Measurements from ENCODE around the gene ATXN7L3. TPM values are rescaled to one million over a fixed set of nuclear protein-coding genes. Genes with fewer than 3 reads are reported as not detected.
"Not testable (repeated sequence)": the region's sequence is repeated elsewhere in the genome, so short reads cannot be mapped to it uniquely, and the experiment has no call there.

The ATXN7L3 gene
- total RNA-seq, 1 donor from 2014 or later: 113 TPM

DNA sequence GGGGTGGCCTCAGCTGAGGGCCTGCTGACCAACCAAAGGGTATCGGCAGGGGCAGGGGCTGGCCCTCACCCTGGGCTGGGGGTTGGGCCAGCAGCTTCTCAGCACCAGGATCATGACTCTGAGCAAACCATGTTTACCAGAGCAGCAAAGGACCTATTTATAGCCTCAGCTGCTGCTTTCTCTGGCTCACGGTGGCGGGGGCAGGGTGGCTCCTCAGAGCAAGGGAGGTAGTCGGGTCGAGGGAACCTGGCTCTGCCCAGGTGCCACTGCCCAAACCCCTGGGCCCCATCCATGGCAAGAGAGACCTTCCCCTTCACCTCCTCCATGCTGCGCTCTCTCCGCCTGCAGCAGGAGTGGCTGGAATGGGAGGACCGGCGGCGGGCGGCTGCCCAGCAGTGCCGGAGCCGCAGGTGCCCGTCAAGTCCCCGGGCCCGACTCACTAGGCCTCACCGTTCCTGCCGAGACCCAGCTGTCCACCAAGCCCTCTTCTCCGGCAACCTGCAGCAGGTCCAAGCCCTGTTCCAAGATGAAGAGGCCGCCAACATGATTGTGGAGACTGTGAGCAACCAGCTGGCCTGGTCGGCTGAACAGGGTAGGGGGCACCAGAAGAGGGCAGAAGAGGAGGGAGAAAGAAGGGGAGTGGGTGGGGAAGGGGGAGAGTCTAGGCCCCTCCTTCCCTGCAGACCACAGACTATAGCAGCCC, 29.0 kb downstream of the ATXN7L3 start, which contains the start of gene ASB16:
Gene ASB16, plus strand, starts transcription at position 206 of the 703 bp plus-strand sequence. Its CDS starts 86 bp downstream, at position 292.
- Mint-ChIP-seq H3K4me3 (ENCODE audit: low read depth) (no peak within 1 kb of the TSS), H3K4me1 (ENCODE audit: low read depth) (peaks cover 9% of the 10 kb centered on the region), H3K36me3 (ENCODE audit: low read depth) (peaks cover 8% of the 10 kb centered on the region), H3K27ac (no peak within 1 kb of the TSS), H3K9me3 (no peaks in the 10 kb centered on the region), H3K27me3 (ENCODE audit: low read depth) (no peaks in the 10 kb centered on the region)
- DNase-seq (ENCODE audit: low spot score): no peak
- intact Hi-C loops (cut with micrococcal nuclease): no loop called here

DNA sequence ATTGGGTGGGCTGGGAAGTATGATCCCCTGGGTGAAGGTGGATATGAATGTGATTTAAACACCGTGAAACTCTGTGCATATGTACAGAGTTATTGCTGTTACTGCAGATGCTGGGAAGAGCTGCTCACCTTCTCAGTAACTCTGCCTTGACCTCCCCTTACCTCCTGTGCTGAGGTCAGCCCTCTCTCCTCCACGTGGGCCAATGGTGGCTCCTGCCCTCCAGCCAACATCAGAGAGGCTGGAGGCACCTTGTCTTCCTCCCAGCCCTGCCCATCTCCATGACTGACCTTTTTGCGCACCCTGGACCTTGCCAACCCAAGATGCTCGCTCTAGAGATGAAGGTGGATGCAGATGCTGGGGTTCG, 29.6 kb downstream of the ATXN7L3 start:
- Mint-ChIP-seq H3K4me3 (ENCODE audit: low read depth) (no peak overlapping the region), H3K27me3 (ENCODE audit: low read depth) (no peaks in the 10 kb centered on the region), H3K9me3 (no peaks in the 10 kb centered on the region), H3K4me1 (ENCODE audit: low read depth) (peaks cover 9% of the 10 kb centered on the region), H3K36me3 (ENCODE audit: low read depth) (peaks cover 7% of the 10 kb centered on the region), H3K27ac (no peak overlapping the region)
- intact Hi-C loops (cut with micrococcal nuclease): no loop called here
- DNase-seq (ENCODE audit: low spot score): no peak

DNA sequence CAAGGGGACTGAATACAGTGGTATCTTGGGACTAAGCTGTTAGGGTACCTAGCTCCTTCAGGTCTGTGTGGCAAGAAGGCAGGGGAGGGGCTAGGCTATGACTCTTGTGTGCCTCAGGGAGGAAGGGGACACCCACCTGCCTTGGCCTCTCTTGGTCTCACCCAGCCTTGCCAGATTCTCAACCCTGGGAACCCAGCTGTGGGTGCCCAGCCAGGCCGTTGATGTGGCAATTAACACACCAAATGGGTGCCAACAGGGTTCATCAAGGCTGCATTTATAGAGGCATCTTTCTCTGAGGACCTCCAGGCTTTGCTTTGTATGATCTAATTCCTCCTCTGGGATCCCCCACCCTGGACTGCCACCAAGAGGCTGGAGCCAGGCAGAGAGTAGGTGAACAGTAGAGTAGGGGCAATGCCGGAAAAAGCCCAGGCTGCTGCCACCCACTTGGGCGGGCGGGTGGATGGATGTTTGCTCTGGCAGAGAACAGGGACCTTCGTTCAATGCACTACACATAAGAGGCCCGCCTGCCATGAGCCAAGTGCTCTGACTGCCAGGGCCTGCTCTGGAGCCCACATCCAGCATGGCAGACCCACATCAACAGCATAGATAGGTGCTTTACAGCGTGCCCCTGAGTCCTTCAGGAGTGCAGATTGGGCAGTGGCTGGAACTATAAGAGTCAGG, 32.4 kb downstream of the ATXN7L3 start:
- DNase-seq (ENCODE audit: low spot score): no peak
- Mint-ChIP-seq H3K36me3 (ENCODE audit: low read depth) (peaks cover 11% of the 10 kb centered on the region), H3K4me1 (ENCODE audit: low read depth) (peaks cover 9% of the 10 kb centered on the region), H3K9me3 (no peaks in the 10 kb centered on the region), H3K27ac (no peak overlapping the region), H3K4me3 (ENCODE audit: low read depth) (no peak overlapping the region), H3K27me3 (ENCODE audit: low read depth) (no peaks in the 10 kb centered on the region)
- intact Hi-C loops (cut with micrococcal nuclease): no loop called here

DNA sequence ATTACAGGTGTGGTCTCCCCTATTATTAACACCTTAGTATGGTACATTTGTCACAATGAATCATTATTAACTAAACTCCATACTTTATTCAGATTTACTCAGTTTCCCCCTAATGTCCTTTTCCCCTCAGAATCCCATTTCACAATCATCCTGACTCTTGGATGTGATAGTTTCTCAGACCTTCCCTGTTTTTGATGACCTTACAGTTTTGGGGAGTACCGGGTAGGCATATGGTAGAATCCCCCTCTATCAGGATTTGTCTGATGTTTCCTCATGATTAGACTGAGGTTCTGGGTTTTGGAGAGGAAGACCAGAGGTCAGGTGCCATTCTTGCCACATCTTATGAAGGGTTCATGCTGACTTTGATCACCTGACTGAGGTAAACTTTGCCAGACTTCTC, 35.2 kb downstream of the ATXN7L3 start:
- H3K27me3 Mint-ChIP-seq (ENCODE audit: low read depth): no peaks in the 10 kb centered on the region
- H3K36me3 Mint-ChIP-seq (ENCODE audit: low read depth): peaks cover 13% of the 10 kb centered on the region

DNA sequence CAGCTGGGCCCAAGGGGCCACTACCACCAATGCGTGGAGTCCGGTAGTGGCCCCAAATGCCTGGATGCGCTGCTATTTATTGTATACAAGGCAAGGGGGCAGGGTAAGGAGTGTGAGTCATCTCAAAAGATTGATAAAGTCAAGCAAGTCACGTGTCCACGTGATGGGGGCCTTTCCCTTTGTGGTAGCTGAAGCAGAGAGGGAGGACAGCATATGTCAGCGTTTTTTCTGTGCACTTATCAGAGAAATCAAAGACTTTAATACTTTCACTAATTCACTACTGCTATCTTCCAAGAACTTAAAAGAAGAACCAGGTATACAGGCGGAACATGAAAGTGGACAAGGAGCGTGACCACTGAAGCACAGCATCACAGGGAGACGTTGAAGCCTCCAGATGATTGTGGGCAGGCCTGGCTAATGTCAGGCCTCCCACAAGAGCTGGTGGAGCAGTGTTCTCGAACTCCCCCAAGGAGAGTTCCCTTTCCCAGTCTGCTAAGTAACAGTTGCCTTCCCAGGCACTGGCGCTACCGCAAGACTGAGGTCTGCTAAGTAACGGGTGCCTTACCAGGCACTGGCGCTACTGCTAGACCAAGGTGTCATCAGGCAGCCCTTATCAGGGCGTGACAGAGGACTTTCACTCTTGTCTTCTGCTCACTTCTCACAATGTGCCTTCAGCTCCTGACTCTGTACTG, 40.0 kb downstream of the ATXN7L3 start:
- intact Hi-C loops (cut with micrococcal nuclease): no loop called here
- Mint-ChIP-seq H3K27ac (no peak overlapping the region), H3K27me3 (ENCODE audit: low read depth) (no peaks in the 10 kb centered on the region)

More for the DNA sequence above, 35.2 kb downstream of the ATXN7L3 start:
- Mint-ChIP-seq H3K9me3 (no peaks in the 10 kb centered on the region), H3K27ac (no peak overlapping the region), H3K4me3 (ENCODE audit: low read depth) (no peak overlapping the region), H3K4me1 (ENCODE audit: low read depth) (peaks cover 9% of the 10 kb centered on the region)
- intact Hi-C loops (cut with micrococcal nuclease): no loop called here
- DNase-seq (ENCODE audit: low spot score): no peak

DNA sequence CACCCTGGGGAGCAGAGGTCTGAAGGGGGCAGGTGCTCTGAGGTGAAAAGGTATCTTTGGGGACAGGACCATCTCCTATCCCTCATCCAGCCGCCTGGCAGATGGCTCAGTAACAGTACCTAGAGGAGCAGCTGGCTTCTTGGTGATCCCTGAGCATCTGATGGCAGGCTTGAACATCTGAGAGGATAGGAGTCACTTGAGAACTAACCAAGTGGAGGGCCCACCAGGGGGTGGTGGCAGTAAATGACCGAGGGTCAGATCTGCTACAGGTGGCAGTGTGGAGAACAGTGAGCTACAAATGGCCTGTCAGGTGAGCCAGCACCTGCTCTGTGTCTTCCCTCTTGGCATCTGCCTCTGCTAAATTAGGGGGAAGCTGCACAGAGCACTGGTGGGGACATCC, 44.2 kb downstream of the ATXN7L3 start:
- Mint-ChIP-seq H3K9me3 (no peaks in the 10 kb centered on the region), H3K4me3 (ENCODE audit: low read depth) (no peak overlapping the region), H3K27me3 (ENCODE audit: low read depth) (no peaks in the 10 kb centered on the region), H3K27ac (no peak overlapping the region), H3K4me1 (ENCODE audit: low read depth) (peaks cover 7% of the 10 kb centered on the region), H3K36me3 (ENCODE audit: low read depth) (peaks cover 44% of the 10 kb centered on the region)
- no peak for DNase-seq (ENCODE audit: low spot score)
- intact Hi-C loops (cut with micrococcal nuclease): no loop called here

More for the DNA sequence above, 40.0 kb downstream of the ATXN7L3 start:
- peaks cover 3% of the 10 kb centered on the region for H3K4me1 Mint-ChIP-seq (ENCODE audit: low read depth)
- no peak overlapping the region for H3K4me3 Mint-ChIP-seq (ENCODE audit: low read depth)
- no peaks in the 10 kb centered on the region for H3K9me3 Mint-ChIP-seq
- no peak for DNase-seq (ENCODE audit: low spot score)
- peaks cover 34% of the 10 kb centered on the region for H3K36me3 Mint-ChIP-seq (ENCODE audit: low read depth)

DNA sequence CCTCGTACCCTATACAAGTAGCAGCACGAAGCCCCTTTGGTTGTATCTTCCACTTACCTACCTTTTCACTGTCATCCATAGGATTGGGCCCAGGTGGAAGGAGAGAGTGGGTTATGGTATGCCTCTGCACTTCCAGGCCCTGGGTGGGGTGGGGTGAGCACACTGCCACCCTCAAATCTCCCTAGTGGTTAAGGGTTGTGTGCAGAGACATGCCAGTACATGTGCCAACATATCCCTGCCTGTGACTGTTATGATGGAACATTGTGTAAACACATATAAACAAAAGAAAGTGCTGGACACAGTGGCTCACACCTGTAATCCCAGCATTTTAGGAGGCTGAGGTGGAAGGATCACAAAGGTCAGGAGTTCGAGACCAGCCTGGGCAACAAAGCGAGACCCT, 46.8 kb downstream of the ATXN7L3 start:
- Mint-ChIP-seq H3K36me3 (ENCODE audit: low read depth) (peaks cover 49% of the 10 kb centered on the region), H3K9me3 (no peaks in the 10 kb centered on the region), H3K27me3 (ENCODE audit: low read depth) (no peaks in the 10 kb centered on the region), H3K4me1 (ENCODE audit: low read depth) (peaks cover 9% of the 10 kb centered on the region), H3K27ac (no peak overlapping the region), H3K4me3 (ENCODE audit: low read depth) (no peak overlapping the region)
- intact Hi-C loops (cut with micrococcal nuclease): no loop called here
- no peak for DNase-seq (ENCODE audit: low spot score)

DNA sequence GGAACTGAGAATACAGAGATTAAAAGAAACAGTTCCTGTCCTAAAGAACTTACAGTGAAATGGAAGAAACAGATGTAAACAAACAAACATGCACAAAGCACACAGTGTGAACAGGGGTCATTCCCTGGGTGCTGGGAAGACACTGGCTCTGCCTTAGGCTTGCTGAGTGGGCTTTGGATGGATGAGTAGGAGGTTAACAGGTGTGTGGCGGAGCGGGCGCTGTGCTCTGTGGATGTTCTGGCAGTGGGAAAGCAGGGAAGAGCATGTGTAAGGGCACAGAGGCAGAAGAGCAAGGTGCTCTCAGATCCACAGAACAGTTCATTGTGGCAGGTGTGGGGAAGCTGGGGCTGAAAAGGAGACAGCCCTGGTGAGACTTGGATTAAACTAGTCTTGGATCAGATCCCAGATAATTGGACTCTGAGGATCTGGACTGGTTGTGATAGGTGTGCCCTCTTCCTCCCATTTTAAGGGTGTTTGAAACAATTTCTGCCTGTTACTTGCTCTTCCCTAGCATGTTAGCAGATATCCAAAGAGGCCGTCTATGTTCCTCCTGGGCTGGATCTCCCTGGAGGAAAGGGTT, 49.8 kb downstream of the ATXN7L3 start:
- H3K27me3 Mint-ChIP-seq (ENCODE audit: low read depth): no peaks in the 10 kb centered on the region
- H3K4me1 Mint-ChIP-seq (ENCODE audit: low read depth): peaks cover 9% of the 10 kb centered on the region
- DNase-seq (ENCODE audit: low spot score): no peak
- no peak overlapping the region for H3K27ac Mint-ChIP-seq
- intact Hi-C loops (cut with micrococcal nuclease): no loop called here
- no peak overlapping the region for H3K4me3 Mint-ChIP-seq (ENCODE audit: low read depth)
- H3K36me3 Mint-ChIP-seq (ENCODE audit: low read depth): peaks cover 58% of the 10 kb centered on the region
- H3K9me3 Mint-ChIP-seq: no peaks in the 10 kb centered on the region

DNA sequence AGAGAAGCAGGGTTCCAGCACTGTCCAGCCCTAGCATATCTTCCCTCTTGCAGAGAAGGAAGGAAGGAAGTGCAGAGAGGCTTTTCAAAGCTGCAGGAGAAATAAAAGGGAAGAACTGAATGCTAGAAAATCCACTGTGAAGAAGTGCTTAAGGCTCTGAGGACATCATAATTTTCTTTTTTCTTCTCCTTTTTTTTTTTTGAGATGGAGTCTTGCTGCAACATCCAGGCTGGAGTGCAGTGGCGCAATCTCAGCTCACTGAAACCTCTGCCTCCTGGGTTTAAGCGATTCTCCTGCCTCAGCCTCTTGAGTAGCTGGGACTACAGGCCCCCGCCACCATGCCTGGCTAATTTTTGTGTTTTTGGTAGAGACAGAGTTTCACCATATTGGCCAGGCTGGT, 50.6 kb downstream of the ATXN7L3 start:
- H3K27ac Mint-ChIP-seq; H3K4me1 Mint-ChIP-seq (ENCODE audit: low read depth); H3K4me3 Mint-ChIP-seq (ENCODE audit: low read depth); intact Hi-C loops (cut with micrococcal nuclease); H3K9me3 Mint-ChIP-seq; H3K27me3 Mint-ChIP-seq (ENCODE audit: low read depth); DNase-seq (ENCODE audit: low spot score): not testable (repeated sequence)
- H3K36me3 Mint-ChIP-seq (ENCODE audit: low read depth): peaks cover 52% of the 10 kb centered on the region

DNA sequence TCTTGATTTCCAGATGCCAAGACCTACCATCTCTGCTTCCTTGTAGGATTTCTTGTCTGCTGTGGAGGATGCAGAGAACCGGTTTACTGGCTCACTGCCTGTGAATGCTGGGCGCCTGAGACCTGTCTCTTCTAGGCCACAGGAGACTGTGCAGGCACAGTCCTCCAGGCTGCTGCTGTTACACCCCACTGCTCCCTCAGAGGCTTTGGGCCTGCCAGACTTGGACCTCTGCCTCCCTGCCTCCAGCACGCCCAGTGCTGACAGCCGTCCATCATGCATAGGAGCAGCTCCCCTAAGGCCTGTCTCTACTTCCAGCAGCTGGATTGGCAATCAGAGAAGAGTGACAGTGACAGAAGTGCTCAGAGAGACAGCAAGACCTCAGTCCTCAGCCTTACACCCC, 51.9 kb downstream of the ATXN7L3 start:
- H3K36me3 Mint-ChIP-seq (ENCODE audit: low read depth): peaks cover 48% of the 10 kb centered on the region
- H3K9me3 Mint-ChIP-seq: no peaks in the 10 kb centered on the region
- intact Hi-C loops (cut with micrococcal nuclease): no loop called here

DNA sequence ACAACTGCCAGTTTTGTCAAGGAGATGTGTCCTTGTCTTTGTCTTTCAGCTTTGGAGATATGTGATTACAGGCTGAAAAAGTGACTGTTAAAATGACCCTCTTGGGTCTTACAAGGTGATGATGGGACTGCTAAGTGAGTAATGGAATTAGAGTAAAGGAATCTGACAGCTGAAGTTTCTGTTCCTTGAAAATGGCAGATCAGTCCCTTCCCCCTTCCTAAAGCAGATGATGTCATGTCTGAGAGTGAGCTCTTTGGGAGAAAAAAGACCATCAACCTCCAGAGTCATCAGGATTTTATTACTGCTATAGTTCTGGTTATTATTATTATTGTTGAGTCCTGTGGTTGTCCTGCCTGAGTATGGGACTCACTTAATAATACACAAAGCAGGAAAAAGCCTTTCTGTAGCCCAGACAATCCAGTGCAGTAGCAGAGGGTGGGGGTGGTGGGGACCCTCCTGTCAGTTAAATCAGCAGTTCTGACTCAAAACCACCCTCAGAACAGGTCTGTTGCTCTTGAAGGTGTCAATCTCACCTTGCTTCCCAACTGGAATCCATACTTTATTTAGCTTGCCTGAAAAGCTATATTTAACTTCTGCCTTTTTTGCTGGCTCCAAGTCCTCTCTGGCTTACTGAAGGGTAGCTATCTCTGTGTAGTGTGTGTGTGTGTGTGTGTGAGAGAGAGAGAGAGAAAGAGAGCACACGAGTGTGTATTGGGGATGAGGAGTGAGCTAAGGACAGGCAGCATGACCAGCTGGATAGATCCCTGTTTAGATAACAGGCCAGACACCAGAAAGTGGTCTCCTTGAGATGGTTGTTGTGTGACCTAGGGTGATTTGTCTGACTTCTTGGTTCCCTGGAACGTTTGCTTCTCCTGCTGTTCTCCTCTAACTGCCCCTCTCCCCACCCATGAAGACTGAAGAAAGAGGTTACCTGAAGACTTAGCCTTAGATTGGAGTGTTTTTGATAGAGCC, 53.0 kb downstream of the ATXN7L3 start:
- Mint-ChIP-seq H3K27me3 (ENCODE audit: low read depth) (no peaks in the 10 kb centered on the region), H3K4me3 (ENCODE audit: low read depth) (no peak overlapping the region), H3K36me3 (ENCODE audit: low read depth) (peaks cover 41% of the 10 kb centered on the region), H3K4me1 (ENCODE audit: low read depth) (peaks cover 6% of the 10 kb centered on the region), H3K27ac (no peak overlapping the region), H3K9me3 (no peaks in the 10 kb centered on the region)
- intact Hi-C loops (cut with micrococcal nuclease): no loop called here
- no peak for DNase-seq (ENCODE audit: low spot score)

More for the DNA sequence above, 51.9 kb downstream of the ATXN7L3 start:
- peaks cover 8% of the 10 kb centered on the region for H3K4me1 Mint-ChIP-seq (ENCODE audit: low read depth)
- H3K27me3 Mint-ChIP-seq (ENCODE audit: low read depth): no peaks in the 10 kb centered on the region
- H3K4me3 Mint-ChIP-seq (ENCODE audit: low read depth): no peak overlapping the region
- H3K27ac Mint-ChIP-seq: no peak overlapping the region
- no peak for DNase-seq (ENCODE audit: low spot score)

All from activated T-helper 2 cell treated with anti-CD3 and anti-CD28 coated beads, Interferon-gamma antibody, Interleukin-2, Interleukin-4, amounts not matched to agents 10 μg/mL and 5 μg/mL and 100 μg/mL, durations not matched to agents 14 hours and 24 hours and 36 hours (primary cell).